NB4 (cell line): ENCODE data around the gene PRIMPOL.

Experiments used
- DNase-seq: peaks from one replicate; pipeline ENCODE4 v3.0.0; 2010; ENCODE audit warnings: low read depth
- H3K4me3 ChIP-seq: one replicate; pipeline ENCODE4 v1.5.1; 2011; ENCODE audit warnings: mild to moderate bottlenecking, low read depth, low read length, moderate library complexity
- CTCF ChIP-seq: IDR thresholded peaks from one replicate; pipeline ENCODE4 v1.5.1; 2012; ENCODE audit warnings: low read depth, low read length
- MAX ChIP-seq: IDR thresholded peaks from 2 replicates; pipeline ENCODE4 v1.6.1; 2011; ENCODE audit warnings: low read depth, low read length
- MYC ChIP-seq: IDR thresholded peaks from 2 replicates; pipeline ENCODE4 v1.6.1; 2011; ENCODE audit warnings: low read depth, low read length
- POLR2A ChIP-seq: IDR thresholded peaks from 2 replicates; pipeline ENCODE4 v1.6.1; 2011; ENCODE audit warnings: mild to moderate bottlenecking; ENCODE audit not compliant: insufficient read length; ENCODE audit errors: extremely low read depth

The PRIMPOL gene

GRCh38 chr4:184666670-184667069 is 17.1 kb downstream of the PRIMPOL start:
- TF ChIP-seq CTCF (no peak), POLR2A (no peak), MYC (no peak), MAX (no peak)
- no peak for DNase-seq
- no peak overlapping the region for H3K4me3 ChIP-seq

- no peak overlapping the region for H3K4me3 ChIP-seq
- DNase-seq, result no peak
- TF ChIP-seq MAX, result no peak
- no peak for TF ChIP-seq CTCF
- no peak for TF ChIP-seq MYC
- no peak for TF ChIP-seq POLR2A
Observed at GRCh38 chr4:184668096-184668495, 18.6 kb downstream of the PRIMPOL start.

- no peak for TF ChIP-seq MYC
- no peak for TF ChIP-seq POLR2A
- TF ChIP-seq MAX, result no peak
- TF ChIP-seq CTCF, result no peak
- DNase-seq, result peak; percentile 76
- no peak overlapping the region for H3K4me3 ChIP-seq
Observed at GRCh38 chr4:184668511-184669114, 19.1 kb downstream of the PRIMPOL start.

GRCh38 chr4:184669251-184669650 is 19.7 kb downstream of the PRIMPOL start:
- H3K4me3 ChIP-seq, result no peak overlapping the region
- TF ChIP-seq MYC, result no peak
- no peak for TF ChIP-seq CTCF
- DNase-seq, result no peak

GRCh38 chr4:184671101-184671500 is 21.6 kb downstream of the PRIMPOL start:
- H3K4me3 ChIP-seq, result no peak overlapping the region
- DNase-seq, result no peak
- no peak for TF ChIP-seq CTCF

- no peak overlapping the region for H3K4me3 ChIP-seq
- DNase-seq, result peak; percentile 15
- TF ChIP-seq MYC (no peak), CTCF (no peak), MAX (no peak), POLR2A (no peak)
Observed at GRCh38 chr4:184672741-184673140, 23.2 kb downstream of the PRIMPOL start.
